SHP77 (cell line): ENCODE data around the gene MEIKIN.
"Not testable (repeated sequence)": the region's sequence is repeated elsewhere in the genome, so short reads cannot be mapped to it uniquely, and the experiment has no call there.

Experiments used
- DNase-seq, 2 experiments: peaks; one replicate each; lab custom pipeline; 2025; lab: John Stamatoyannopoulos, UW

Gene MEIKIN

GRCh38 chr5:131812371-131813160 lies 132.9 kb downstream of the MEIKIN start:
- DNase-seq, result no peak

- DNase-seq, result no peak
Measured at GRCh38 chr5:131810510-131811249, 134.8 kb downstream of the MEIKIN start.

GRCh38 chr5:131796793-131797693 lies 148.4 kb downstream of the MEIKIN start, which contains the start of gene FNIP1:
Gene FNIP1, minus strand, starts transcription at chr5:131797017. Its CDS starts 96 bp downstream, at chr5:131796921.
- peak; percentile 96 to 99 for DNase-seq

GRCh38 chr5:131795879-131796792 lies 149.3 kb downstream of the MEIKIN start:
- peak; percentile 34 to 43 for DNase-seq

GRCh38 chr5:131795228-131795627 lies 150.2 kb downstream of the MEIKIN start:
- DNase-seq, result no peak

GRCh38 chr5:131794586-131794985 lies 150.9 kb downstream of the MEIKIN start:
- no peak for DNase-seq

GRCh38 chr5:131792896-131793295 lies 152.6 kb downstream of the MEIKIN start:
- no peak for DNase-seq

- DNase-seq, result no peak
Measured at GRCh38 chr5:131791866-131792265, 153.6 kb downstream of the MEIKIN start.

GRCh38 chr5:131790550-131790949 lies 154.9 kb downstream of the MEIKIN start:
- DNase-seq, result no peak

GRCh38 chr5:131789765-131790164 lies 155.7 kb downstream of the MEIKIN start:
- no peak for DNase-seq

GRCh38 chr5:131787736-131788135 lies 157.7 kb downstream of the MEIKIN start:
- DNase-seq, result no peak

GRCh38 chr5:131786900-131787692 lies 158.4 kb downstream of the MEIKIN start:
- no peak for DNase-seq

- DNase-seq, result no peak
Measured at GRCh38 chr5:131786036-131786435, 159.4 kb downstream of the MEIKIN start.

GRCh38 chr5:131783874-131784273 lies 161.6 kb downstream of the MEIKIN start:
- no peak for DNase-seq

- no peak for DNase-seq
Measured at GRCh38 chr5:131783357-131783756, 162.1 kb downstream of the MEIKIN start.

- no peak for DNase-seq
Measured at GRCh38 chr5:131782717-131783116, 162.7 kb downstream of the MEIKIN start.

- DNase-seq, result not testable (repeated sequence)
Measured at GRCh38 chr5:131778141-131778540, 167.3 kb downstream of the MEIKIN start.

GRCh38 chr5:131776450-131776849 lies 169.0 kb downstream of the MEIKIN start:
- no peak for DNase-seq

GRCh38 chr5:131774652-131775367 lies 170.7 kb downstream of the MEIKIN start:
- no peak for DNase-seq

GRCh38 chr5:131773805-131774204 lies 171.7 kb downstream of the MEIKIN start:
- DNase-seq, result no peak
